ENCODE data around the gene SERINC5.

- TF ChIP-seq CTCF (IDR thresholded peaks at IDR 0.05) (no peak), POLR2A (IDR thresholded peaks at IDR 0.05) (no peak)
Observed at GRCh38 chr5:80140496-80140895, 115.4 kb downstream of the SERINC5 start.

Measured in body of pancreas (tissue), 4 donors.